H9 (cell line): ENCODE data around the gene SNTG2. TPM values are rescaled to one million over a fixed set of nuclear protein-coding genes. Genes with fewer than 3 reads are reported as not detected.

Experiments
- DNase-seq: peaks from one replicate; pipeline ENCODE4 v3.0.0-alpha.2; 2017
- H2AFZ ChIP-seq: one replicate; pipeline ENCODE4 v1.6.1; 2013; ENCODE audit warnings: mild to moderate bottlenecking, low read length, control low read depth, moderate library complexity
- H2AK5ac ChIP-seq: 2 replicates; pipeline ENCODE4 v1.6.1; 2013; ENCODE audit warnings: low read length, control low read depth, mixed read lengths; ENCODE audit not compliant: insufficient read length
- H2BK120ac ChIP-seq: one replicate; pipeline ENCODE4 v1.6.1; 2013; ENCODE audit warnings: low read depth, mild to moderate bottlenecking, low read length, control low read depth, inconsistent platforms; ENCODE audit not compliant: poor library complexity, severe bottlenecking
- H2BK12ac ChIP-seq: 2 replicates; pipeline ENCODE4 v1.6.1; 2013; ENCODE audit warnings: low read length, control low read depth, mixed read lengths, low read depth; ENCODE audit not compliant: insufficient read length
- H2BK15ac ChIP-seq: 2 replicates; pipeline ENCODE4 v1.6.1; 2013; ENCODE audit warnings: low read depth, low read length, control low read depth
- H2BK20ac ChIP-seq: one replicate; pipeline ENCODE4 v1.6.1; 2013; ENCODE audit warnings: low read depth, mild to moderate bottlenecking, low read length, control low read depth, inconsistent platforms; ENCODE audit not compliant: poor library complexity, severe bottlenecking
- H2BK5ac ChIP-seq: 2 replicates; pipeline ENCODE4 v1.6.1; 2013; ENCODE audit warnings: low read length, control low read depth, mixed read lengths; ENCODE audit not compliant: insufficient read length
- H3K14ac ChIP-seq: 2 replicates; pipeline ENCODE4 v1.6.1; 2013; ENCODE audit warnings: low read length, control low read depth; ENCODE audit not compliant: insufficient read depth
- H3K18ac ChIP-seq: 2 replicates; pipeline ENCODE4 v1.6.1; 2013; ENCODE audit warnings: low read depth, mild to moderate bottlenecking, mixed read lengths, low read length, control low read depth; ENCODE audit not compliant: insufficient read length
- H3K23ac ChIP-seq: 2 replicates; pipeline ENCODE4 v1.6.1; 2013; ENCODE audit warnings: low read length, control low read depth, mixed read lengths, low read depth; ENCODE audit not compliant: insufficient read length
- H3K23me2 ChIP-seq: 2 replicates; pipeline ENCODE4 v1.6.1; 2013; ENCODE audit warnings: low read depth, mild to moderate bottlenecking, mixed read lengths, low read length, control low read depth; ENCODE audit not compliant: insufficient read length, poor library complexity, severe bottlenecking
- H3K27ac ChIP-seq: 2 replicates; pipeline ENCODE4 v1.5.1; 2013; ENCODE audit warnings: low read length, control low read depth, mixed read lengths, low read depth; ENCODE audit not compliant: insufficient read length
- H3K27me3 ChIP-seq: 2 replicates; pipeline ENCODE4 v1.6.1; 2013; ENCODE audit warnings: low read length, control low read depth, inconsistent platforms; ENCODE audit not compliant: insufficient read depth
- H3K4ac ChIP-seq: 2 replicates; pipeline ENCODE4 v1.6.1; 2013; ENCODE audit warnings: low read depth, mild to moderate bottlenecking, control low read depth, inconsistent platforms, low read length, moderate library complexity
- H3K4me1 ChIP-seq: 2 replicates; pipeline ENCODE4 v1.6.1; 2013; ENCODE audit warnings: low read length, control low read depth, inconsistent platforms; ENCODE audit not compliant: insufficient read depth
- H3K4me2 ChIP-seq: 2 replicates; pipeline ENCODE4 v1.6.1; 2013; ENCODE audit warnings: low read length, control low read depth, mixed read lengths; ENCODE audit not compliant: insufficient read length, insufficient read depth
- H3K56ac ChIP-seq: 2 replicates; pipeline ENCODE4 v1.6.1; 2013; ENCODE audit warnings: low read depth, mild to moderate bottlenecking, mixed read lengths, low read length, control low read depth; ENCODE audit not compliant: insufficient read length
- H3K79me1 ChIP-seq: 2 replicates; pipeline ENCODE4 v1.6.1; 2013; ENCODE audit warnings: low read depth, mild to moderate bottlenecking, moderate library complexity, low read length, control low read depth, inconsistent platforms; ENCODE audit not compliant: insufficient read depth, poor library complexity, severe bottlenecking
- H3K79me2 ChIP-seq: 2 replicates; pipeline ENCODE4 v1.6.1; 2013; ENCODE audit warnings: low read length, control low read depth, inconsistent platforms; ENCODE audit not compliant: insufficient read depth
- H3K9ac ChIP-seq: 2 replicates; pipeline ENCODE4 v1.6.1; 2013; ENCODE audit warnings: low read length, control low read depth, mixed read lengths; ENCODE audit not compliant: insufficient read length; ENCODE audit errors: extremely low read depth
- H3K9me3 ChIP-seq: one replicate; pipeline ENCODE4 v1.6.1; 2013; ENCODE audit warnings: low read depth, low read length, inconsistent platforms; ENCODE audit not compliant: control insufficient read depth
- H3T11ph ChIP-seq: one replicate; pipeline ENCODE4 v1.6.1; 2013; ENCODE audit warnings: mild to moderate bottlenecking, low read length, control low read depth, inconsistent platforms
- H4K20me1 ChIP-seq: one replicate; pipeline ENCODE4 v1.6.1; 2013; ENCODE audit not compliant: control insufficient read depth, insufficient read length, insufficient read depth
- H4K5ac ChIP-seq: 2 replicates; pipeline ENCODE4 v1.6.1; 2013; ENCODE audit warnings: low read depth, mild to moderate bottlenecking, mixed read lengths, low read length, control low read depth; ENCODE audit not compliant: insufficient read length
- H4K8ac ChIP-seq: replicated peaks from 2 replicates; pipeline ENCODE4 v1.6.1; 2013; ENCODE audit warnings: low read length, control low read depth, mixed read lengths, low read depth; ENCODE audit not compliant: insufficient read length
- H4K91ac ChIP-seq: 2 replicates; pipeline ENCODE4 v1.6.1; 2013; ENCODE audit warnings: low read depth, mild to moderate bottlenecking, moderate library complexity, mixed read lengths, low read length, control low read depth; ENCODE audit not compliant: insufficient read length
- H3K27ac Mint-ChIP-seq, 3 experiments: 2 replicates in 2 of 3; 3 replicates in 1 of 3; pipeline ENCODE4 v1.8.0; 2020 to 2021; ENCODE audit warnings: mixed read lengths in 3 of 3, mild to moderate bottlenecking in 1 of 3, moderate library complexity in 1 of 3
- H3K27me3 Mint-ChIP-seq: 2 replicates; pipeline ENCODE4 v1.8.0; 2021; ENCODE audit warnings: low read depth, mild to moderate bottlenecking, moderate library complexity, mixed read lengths
- H3K36me3 Mint-ChIP-seq, 3 experiments: 2 replicates in 2 of 3; 3 replicates in 1 of 3; pipeline ENCODE4 v1.8.0; 2020 to 2021; ENCODE audit warnings: low read depth in 3 of 3, mixed read lengths in 3 of 3; ENCODE audit not compliant: insufficient read depth in 1 of 3
- H3K4me1 Mint-ChIP-seq, 2 experiments: 2 replicates each; pipeline ENCODE4 v1.8.0; 2020; ENCODE audit warnings: mixed read lengths in 2 of 2
- H3K4me3 Mint-ChIP-seq, 2 experiments: 2 replicates in 1 of 2; 3 replicates in 1 of 2; pipeline ENCODE4 v1.8.0; 2020 to 2021; ENCODE audit warnings: mild to moderate bottlenecking in 2 of 2, mixed read lengths in 2 of 2, moderate library complexity in 1 of 2
- H3K9me3 Mint-ChIP-seq, 2 experiments: 2 replicates in 1 of 2; 3 replicates in 1 of 2; pipeline ENCODE4 v1.8.0; 2020; ENCODE audit warnings: mild to moderate bottlenecking in 2 of 2, mixed read lengths in 2 of 2, moderate library complexity in 1 of 2
- WGBS: extraction: QIAGEN DNeasy Blood & Tissue Kit; methylation state at CpG from one replicate; pipeline ENCODE4 v1.1.7; 2013; ENCODE audit warnings: missing lambda C conversion rate, low lambda C conversion rate, mixed read lengths; ENCODE audit not compliant: insufficient read length; ENCODE audit errors: extremely low coverage; 5-methylcytosine and 5-hydroxymethylcytosine counted together
- total RNA-seq: library from RNA; stranded (reverse); gene quantifications from 2 replicates; pipeline ENCODE4 v1.2.1, GENCODE V29; 2021
- TF ChIP-seq, protein P1 (sequence below): fragments of 200-600 bp; sonication (generic); conservative IDR thresholded peaks from 3 replicates; pipeline ENCODE4 v1.8.0; 2021; ENCODE audit warnings: antibody characterized with exemption, mild to moderate bottlenecking

Gene SNTG2
- total RNA-seq, 1 experiment from 2014 or later, result 13.2 TPM

DNA sequence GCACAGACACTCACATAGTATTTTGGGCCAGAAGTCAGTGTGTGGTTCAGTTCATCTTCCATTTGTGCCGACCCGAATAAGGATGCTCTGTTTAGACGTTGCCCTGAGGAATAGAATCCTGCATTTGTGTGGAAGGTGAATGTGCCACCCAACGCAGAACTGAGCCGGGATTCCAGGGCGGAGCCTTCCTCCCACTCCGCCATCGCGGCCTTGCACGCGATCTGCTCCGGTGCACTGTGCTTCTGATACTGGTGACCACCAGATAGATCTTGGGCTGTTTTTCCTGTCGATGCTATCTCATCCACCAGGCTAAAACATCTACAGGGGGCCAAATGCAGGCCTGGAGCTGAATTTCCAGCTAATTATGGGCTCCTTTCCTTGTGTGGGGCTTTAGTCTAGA lies 29.6 kb upstream of the SNTG2 start:
- no peak overlapping the region for H3K27ac ChIP-seq
- no CpG with 5 or more reads among the region's 13 CpGs for WGBS
- H3K9me3 Mint-ChIP-seq, result no peaks in the 10 kb centered on the region; a peak in 1 of 5 replicates

More for the DNA sequence above, 29.6 kb upstream of the SNTG2 start:
- Histone ChIP-seq H3K79me1 (no peaks in the 10 kb centered on the region), H4K20me1 (no peaks in the 10 kb centered on the region), H3K23ac (no peak overlapping the region), H4K8ac (no peak overlapping the region), H2BK20ac (no peak overlapping the region), H3K9me3 (no peaks in the 10 kb centered on the region), H2AK5ac (no peak overlapping the region), H2AFZ (no peak overlapping the region), H3K27me3 (no peaks in the 10 kb centered on the region), H3K23me2 (no peaks in the 10 kb centered on the region), H2BK5ac (no peak overlapping the region), H3K4me1 (peaks cover 13% of the 10 kb centered on the region; the same call in 1 of the 2 replicates), H2BK120ac (no peak overlapping the region), H4K5ac (no peak overlapping the region), H3K18ac (no peak overlapping the region), H3T11ph (no peak overlapping the region), H3K79me2 (no peaks in the 10 kb centered on the region), H2BK12ac (no peak overlapping the region), H3K4ac (no peak overlapping the region), H3K14ac (no peak overlapping the region), H3K9ac (no peak overlapping the region), H3K4me2 (no peak overlapping the region), H4K91ac (no peak overlapping the region), H2BK15ac (no peak overlapping the region), H3K56ac (no peak overlapping the region)
- Mint-ChIP-seq H3K4me1 (peaks cover 32 to 35% of the 10 kb centered on the region in 2 experiments), H3K27me3 (peaks cover 3% of the 10 kb centered on the region), H3K4me3 (no peak overlapping the region), H3K27ac (no peak overlapping the region), H3K36me3 (no peaks in the 10 kb centered on the region; a peak in 1 of 7 replicates)
- TF ChIP-seq, protein P1, sequence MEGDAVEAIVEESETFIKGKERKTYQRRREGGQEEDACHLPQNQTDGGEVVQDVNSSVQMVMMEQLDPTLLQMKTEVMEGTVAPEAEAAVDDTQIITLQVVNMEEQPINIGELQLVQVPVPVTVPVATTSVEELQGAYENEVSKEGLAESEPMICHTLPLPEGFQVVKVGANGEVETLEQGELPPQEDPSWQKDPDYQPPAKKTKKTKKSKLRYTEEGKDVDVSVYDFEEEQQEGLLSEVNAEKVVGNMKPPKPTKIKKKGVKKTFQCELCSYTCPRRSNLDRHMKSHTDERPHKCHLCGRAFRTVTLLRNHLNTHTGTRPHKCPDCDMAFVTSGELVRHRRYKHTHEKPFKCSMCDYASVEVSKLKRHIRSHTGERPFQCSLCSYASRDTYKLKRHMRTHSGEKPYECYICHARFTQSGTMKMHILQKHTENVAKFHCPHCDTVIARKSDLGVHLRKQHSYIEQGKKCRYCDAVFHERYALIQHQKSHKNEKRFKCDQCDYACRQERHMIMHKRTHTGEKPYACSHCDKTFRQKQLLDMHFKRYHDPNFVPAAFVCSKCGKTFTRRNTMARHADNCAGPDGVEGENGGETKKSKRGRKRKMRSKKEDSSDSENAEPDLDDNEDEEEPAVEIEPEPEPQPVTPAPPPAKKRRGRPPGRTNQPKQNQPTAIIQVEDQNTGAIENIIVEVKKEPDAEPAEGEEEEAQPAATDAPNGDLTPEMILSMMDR, result no peak
- no peak for DNase-seq
